Activated naive CD8-positive, alpha-beta T cell treated with anti-CD3 and anti-CD28 coated beads, Interleukin-2, amount 50 U/mL, for 16 hours (primary cell): ENCODE measurements around the gene DOCK10.
"Not testable (repeated sequence)": the region's sequence is repeated elsewhere in the genome, so short reads cannot be mapped to it uniquely, and the experiment has no call there.

Source experiments
- DNase-seq: peaks from one replicate; pipeline ENCODE4 v3.0.0-alpha.2; 2020; ENCODE audit warnings: low read depth, low spot score

DOCK10 gene

GRCh38 chr2:224947566-224947965 is 94.7 kb downstream of the DOCK10 start:
- DNase-seq: no peak

DNA sequence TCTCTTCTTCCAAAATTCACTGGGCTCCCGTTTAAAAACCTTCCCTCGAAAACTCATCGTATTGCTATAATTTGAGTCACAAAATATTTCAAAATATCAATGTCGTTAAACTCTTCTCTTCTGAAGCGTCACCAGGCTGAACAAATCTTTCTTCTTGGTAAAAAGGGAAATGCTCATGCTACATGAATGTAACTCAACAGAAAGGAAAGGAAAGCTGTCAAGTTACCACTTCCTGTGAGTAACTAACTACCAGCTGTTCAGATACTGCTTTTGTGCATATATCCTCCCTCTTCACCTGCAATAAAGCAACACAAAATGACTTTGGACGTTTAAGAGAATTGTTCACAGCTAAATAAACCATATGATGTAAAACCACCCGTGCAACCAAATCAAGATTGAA is 95.4 kb downstream of the DOCK10 start:
- DNase-seq: no peak

- DNase-seq: no peak
Measured at GRCh38 chr2:224944707-224945547, 97.3 kb downstream of the DOCK10 start.

DNA sequence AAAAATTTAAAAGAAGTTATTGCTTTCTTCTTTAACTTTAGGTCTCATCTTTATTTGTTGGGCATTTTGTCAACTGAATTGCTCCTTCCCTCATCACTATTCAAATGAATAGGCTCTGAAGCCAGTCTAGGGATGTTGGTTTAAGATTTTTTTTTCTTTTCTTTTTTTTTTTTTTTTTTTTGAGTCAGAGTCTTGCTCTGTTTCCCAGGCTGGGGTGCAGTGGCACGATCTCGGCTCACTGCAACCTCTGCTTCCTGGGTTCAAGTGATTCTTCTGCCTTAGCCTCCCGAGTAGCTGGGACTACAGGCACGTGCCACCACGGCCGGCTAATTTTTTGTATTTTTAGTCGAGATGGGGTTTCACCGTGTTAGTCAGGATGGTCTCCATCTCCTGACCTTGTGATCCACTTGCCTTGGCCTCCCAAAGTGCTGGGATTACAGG is 98.6 kb downstream of the DOCK10 start:
- DNase-seq: not testable (repeated sequence)

DNA sequence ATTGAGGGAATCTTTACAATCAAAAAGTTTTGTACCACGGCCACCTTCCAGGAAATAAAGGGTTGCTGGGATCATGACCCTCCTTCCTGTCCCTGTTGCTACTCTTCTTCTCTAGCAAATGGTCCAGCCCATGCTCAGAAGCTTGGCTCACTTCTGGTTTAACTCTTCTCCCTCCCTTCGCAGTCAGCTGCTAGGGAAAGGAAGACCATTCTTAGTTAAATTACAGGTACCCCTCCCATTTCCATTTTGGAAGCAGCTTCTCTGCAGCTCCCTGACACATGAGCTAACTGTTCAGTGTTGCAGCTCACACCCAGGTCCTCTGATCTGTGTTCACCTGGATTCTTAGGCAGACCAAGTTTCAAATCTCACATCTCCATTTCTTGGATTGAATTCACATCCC is 100.3 kb downstream of the DOCK10 start:
- DNase-seq: no peak

DNA sequence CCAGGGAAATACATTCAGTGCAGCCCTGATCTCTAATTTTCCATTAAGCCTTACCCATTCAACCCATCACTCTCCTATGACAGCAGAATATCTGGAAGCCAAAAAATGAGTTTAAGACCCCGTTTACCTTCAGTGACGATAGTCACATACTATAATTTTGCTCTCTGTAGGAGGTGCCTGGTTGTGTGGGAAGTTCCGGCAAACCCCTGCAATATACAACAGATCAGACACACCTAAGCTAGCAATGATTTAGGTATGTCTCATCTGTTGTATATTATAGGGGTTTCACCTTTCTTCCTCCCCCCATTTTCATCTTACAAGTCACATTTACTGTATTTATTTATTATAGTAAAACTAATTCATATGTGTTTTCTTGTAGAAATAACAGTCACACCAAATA is 101.7 kb downstream of the DOCK10 start:
- DNase-seq: no peak

DNA sequence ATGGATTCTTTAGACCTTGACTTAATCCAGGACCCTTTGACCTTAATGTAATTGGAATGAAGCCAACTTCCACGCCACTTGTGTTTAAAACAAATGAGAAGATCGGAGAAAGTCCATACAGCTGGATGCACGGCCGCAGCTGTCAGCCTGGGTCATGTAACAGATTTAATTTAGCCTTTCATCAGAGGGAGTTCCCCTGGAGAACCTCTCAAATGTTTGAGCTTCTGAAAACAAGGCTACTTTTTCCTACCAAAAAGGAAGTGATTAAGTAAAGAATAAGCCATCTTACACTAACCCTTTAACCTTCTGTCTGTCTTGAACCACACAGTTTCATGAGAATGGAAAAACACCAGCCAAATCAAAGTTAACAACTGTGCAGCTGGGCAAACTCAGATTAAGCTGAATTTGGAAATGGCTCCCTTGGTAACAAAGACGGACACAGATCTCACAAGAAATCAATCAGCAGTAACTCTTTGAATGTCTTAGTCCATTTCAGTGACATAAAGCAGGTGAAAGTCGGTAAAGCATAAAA is 103.6 kb downstream of the DOCK10 start:
- no peak for DNase-seq

- no peak for DNase-seq
Measured at GRCh38 chr2:224937887-224938286, 104.4 kb downstream of the DOCK10 start.

DNA sequence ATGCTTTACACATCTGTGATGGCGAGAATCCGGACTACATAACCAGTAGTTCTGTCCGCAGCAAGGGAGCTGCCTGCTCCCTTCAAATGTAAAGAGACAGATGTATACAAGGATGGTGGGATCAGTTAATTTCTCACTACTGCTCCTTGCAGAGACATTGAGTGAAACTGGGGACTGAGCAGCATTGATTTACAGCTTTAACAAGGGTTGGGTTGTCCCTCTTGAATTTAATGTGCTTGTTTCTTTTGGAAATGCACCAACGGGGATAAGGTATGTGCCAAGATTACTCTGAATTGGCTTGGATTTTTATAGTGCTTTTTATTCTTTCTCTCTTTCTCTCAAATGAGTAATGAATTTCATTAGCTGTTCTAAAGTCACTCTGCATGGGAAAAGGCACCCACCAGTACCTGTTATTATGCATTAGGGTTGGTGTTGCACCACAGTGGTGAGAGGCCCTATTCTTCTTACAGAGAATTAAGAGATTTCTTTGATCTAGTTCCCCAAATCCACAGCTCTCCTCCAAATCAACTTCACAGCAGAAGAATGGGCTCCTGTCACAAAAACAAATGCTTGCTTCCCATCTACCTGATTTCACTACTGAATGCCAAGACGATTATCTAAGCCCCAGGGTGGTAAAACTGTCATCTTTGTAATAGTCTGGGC is 107.6 kb downstream of the DOCK10 start:
- no peak for DNase-seq

GRCh38 chr2:224933431-224933830 is 108.8 kb downstream of the DOCK10 start:
- DNase-seq: no peak

DNA sequence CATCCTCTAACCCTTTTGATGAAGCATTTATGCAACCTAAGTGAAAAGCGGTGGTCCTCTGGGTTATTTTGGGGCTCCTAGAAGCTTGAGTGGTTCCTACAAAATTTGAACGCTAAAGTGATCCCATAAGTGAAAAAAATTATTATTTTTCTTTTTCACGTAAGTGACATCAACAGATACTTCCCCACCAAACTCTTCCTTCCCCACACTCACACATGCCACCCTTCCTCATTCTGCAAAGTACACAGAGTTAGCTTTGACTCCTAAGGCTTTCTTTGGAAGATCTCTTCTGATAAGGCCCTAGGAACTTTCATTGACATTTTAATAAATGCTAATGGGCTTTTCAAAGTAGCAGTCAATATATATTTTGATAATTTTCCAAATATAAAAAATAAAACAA is 109.7 kb downstream of the DOCK10 start:
- no peak for DNase-seq

DNA sequence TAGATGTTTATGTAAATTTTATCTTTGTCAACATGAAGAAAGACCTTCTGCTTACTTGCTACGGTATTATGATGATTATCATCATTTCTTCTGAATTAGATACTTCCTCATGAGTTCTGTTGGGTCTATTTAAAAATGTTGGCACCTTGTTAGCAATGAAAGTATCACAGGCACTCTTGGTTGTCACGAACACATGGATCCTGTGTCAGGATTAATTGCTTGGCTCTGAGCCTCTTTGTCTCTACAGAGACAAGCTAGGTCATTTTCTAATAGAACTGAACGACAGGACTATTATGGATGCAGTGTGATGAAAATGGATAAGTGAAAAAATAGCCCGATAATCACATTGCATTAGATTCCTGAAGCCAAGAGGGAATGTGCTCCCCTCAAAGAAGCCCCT is 110.3 kb downstream of the DOCK10 start:
- DNase-seq: no peak

- no peak for DNase-seq
Measured at GRCh38 chr2:224930990-224931389, 111.3 kb downstream of the DOCK10 start.

DNA sequence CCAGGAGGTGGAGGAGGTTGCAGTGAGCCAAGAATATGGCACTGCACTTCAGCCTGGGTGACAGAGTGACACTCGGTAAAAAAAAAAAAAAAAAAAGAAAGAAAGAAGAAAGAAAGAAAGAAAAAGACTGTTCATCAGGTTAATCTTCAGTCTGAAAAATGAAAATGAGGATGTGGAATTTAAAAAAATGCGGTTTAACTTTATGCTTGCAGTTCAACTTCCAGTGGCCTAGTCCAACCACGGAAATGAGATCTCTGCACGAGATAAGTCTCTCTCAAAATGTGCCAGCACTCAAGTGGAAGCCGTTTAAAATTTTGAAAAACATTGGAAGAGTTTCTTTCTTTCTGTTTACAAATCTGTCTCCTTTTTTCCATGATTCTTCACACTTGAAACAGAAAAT is 112.1 kb downstream of the DOCK10 start:
- DNase-seq: no peak

DNA sequence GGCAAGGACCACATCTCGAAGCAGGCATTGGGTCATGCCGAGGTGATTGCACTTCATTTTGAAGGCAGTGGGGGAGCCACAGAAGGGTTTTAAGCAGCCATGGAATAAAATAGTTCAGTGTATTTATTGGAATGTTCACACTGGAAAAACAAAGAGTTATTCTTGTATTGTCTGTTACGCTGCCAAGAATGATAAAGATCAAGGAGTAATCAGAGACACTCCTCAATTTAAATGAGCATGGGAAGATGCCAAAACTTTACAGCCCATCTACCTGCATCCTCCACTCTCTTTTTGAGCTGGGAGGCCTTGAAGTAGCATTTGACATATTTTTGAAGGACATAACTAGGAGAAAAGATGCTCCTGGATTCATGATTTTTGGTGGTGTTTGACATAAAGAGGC is 112.8 kb downstream of the DOCK10 start:
- no peak for DNase-seq

DNA sequence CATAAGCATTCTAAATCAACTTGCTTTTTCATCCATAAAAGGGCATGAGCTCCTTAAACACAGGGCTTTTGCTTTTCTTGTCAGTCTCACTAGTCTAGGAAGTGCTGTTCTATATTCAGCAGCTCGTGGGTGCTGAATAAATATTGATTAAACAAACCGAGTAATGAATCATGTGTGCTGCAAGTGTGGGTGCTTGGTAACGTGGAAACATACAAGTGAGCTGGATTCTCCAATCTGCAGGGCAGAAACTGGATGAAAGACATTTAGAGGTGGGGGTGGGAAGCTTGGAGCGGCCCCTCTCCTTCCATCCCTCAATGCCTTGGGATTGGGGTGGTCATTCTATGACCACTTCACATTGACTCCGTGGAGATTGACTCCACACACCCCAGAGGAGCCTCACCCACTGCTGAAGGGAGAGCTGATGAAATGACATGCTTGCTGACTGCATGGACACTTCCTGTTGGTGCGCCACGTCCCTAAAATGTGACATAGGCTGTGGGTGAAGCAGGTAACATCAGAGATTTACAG is 114.6 kb downstream of the DOCK10 start:
- DNase-seq: no peak

DNA sequence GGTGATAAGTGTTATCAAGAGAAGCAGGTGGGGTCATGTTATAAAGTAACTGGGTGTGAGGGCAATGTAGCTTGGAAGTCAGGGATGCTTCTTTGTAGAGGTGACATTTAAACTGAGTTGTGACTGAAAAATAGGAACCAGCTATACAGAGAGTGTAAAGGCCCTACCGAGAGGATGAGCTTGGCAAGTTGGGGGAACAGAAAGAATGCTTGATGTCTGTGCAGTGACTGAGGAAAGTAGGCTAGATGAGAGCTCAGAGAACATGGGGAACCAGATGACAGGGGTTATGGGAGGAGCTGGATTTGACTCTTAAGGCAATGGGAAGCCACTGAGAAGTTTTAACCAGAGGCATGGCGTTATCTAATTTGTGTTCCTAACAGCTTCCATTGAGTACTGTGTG is 115.3 kb downstream of the DOCK10 start:
- no peak for DNase-seq

DNA sequence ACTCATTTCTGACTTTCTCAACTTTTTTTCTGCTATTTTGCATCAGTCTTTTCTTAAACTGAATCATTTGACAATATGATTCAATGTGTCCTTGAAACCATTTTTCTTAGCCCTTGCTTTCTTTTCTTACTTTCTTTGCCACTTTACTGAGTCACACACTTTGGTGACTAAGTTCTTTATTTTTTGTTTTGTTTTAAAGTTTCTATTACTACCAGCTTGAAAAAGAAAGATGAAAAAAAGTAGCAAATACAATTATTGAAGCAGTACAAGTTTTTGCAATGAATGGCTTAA is 116.5 kb downstream of the DOCK10 start:
- no peak for DNase-seq

- DNase-seq: no peak
Measured at GRCh38 chr2:224925061-224925809, 117.0 kb downstream of the DOCK10 start.

GRCh38 chr2:224924631-224925030 is 117.6 kb downstream of the DOCK10 start:
- DNase-seq: no peak

GRCh38 chr2:224922142-224922727 is 120.0 kb downstream of the DOCK10 start:
- no peak for DNase-seq
